Loucy (cell line): ENCODE measurements around the gene WDR7.

Source experiments
- EZH2phosphoT487 ChIP-seq: fragments of 200-600 bp; IDR thresholded peaks from 2 replicates; pipeline ENCODE4 v1.6.1; 2018; ENCODE audit warnings: antibody characterized with exemption, mild to moderate bottlenecking, moderate library complexity, borderline replicate concordance
- TF ChIP-seq, protein P1 (sequence below): fragments of 200-600 bp; sonication (generic); conservative IDR thresholded peaks from 2 replicates; pipeline ENCODE4 v1.5.1; 2014; ENCODE audit warnings: mild to moderate bottlenecking, antibody characterized with exemption, low read length

DNA sequence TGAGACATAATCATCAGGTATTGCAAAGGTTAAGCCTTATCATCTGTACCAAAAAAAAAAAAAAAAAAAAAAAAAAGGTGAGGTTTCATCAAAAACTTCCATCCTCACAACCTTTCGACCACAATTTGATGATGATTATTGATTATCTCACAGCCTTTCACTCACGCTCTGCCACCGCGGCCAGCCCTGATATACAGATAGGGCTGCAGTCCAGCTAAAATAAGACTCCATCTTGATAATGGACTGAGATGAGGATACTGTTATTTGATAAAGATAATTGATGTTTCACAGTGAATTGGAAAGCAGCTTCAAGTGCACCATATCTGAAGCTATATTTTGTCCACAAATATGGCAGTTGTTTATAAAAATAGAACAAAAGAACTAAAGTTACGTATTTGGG is 336.1 kb downstream of the WDR7 start:
- TF ChIP-seq, protein P1, sequence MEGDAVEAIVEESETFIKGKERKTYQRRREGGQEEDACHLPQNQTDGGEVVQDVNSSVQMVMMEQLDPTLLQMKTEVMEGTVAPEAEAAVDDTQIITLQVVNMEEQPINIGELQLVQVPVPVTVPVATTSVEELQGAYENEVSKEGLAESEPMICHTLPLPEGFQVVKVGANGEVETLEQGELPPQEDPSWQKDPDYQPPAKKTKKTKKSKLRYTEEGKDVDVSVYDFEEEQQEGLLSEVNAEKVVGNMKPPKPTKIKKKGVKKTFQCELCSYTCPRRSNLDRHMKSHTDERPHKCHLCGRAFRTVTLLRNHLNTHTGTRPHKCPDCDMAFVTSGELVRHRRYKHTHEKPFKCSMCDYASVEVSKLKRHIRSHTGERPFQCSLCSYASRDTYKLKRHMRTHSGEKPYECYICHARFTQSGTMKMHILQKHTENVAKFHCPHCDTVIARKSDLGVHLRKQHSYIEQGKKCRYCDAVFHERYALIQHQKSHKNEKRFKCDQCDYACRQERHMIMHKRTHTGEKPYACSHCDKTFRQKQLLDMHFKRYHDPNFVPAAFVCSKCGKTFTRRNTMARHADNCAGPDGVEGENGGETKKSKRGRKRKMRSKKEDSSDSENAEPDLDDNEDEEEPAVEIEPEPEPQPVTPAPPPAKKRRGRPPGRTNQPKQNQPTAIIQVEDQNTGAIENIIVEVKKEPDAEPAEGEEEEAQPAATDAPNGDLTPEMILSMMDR = no peak
- no peak for TF ChIP-seq EZH2phosphoT487
